Measurements from ENCODE around the gene ANAPC15.

The ANAPC15 gene

GRCh38 chr11:72088076-72088808 is 24.3 kb downstream of the ANAPC15 start:
- Histone ChIP-seq H3K27ac (ENCODE audit: insufficient read depth, low read depth, low read length, poor library complexity, severe bottlenecking) (no peak overlapping the region), H3K9me3 (ENCODE audit: control insufficient read depth, low read length) (no peaks in the 10 kb centered on the region)
- 91 to 95% methylated on average over 4 of the region's 4 CpGs for WGBS, 2 experiments

GRCh38 chr11:72085621-72086351 is 26.7 kb downstream of the ANAPC15 start:
- H3K36me3 ChIP-seq (ENCODE audit: control insufficient read depth, insufficient read depth, low read length), result no peaks in the 10 kb centered on the region
- H3K4me3 ChIP-seq (ENCODE audit: insufficient read depth, low read depth, low read length), result no peak overlapping the region
- H3K9me3 ChIP-seq (ENCODE audit: control insufficient read depth, low read length), result no peaks in the 10 kb centered on the region
- 90 to 94% methylated on average over 3 of the region's 3 CpGs for WGBS, 2 experiments
- peak overlapping the region; percentile 45 for H3K27ac ChIP-seq (ENCODE audit: insufficient read depth, low read depth, low read length, poor library complexity, severe bottlenecking)
- no peaks in the 10 kb centered on the region for H3K27me3 ChIP-seq (ENCODE audit: control insufficient read depth, insufficient read depth, low read length, poor library complexity, severe bottlenecking)
- H3K4me1 ChIP-seq (ENCODE audit: control insufficient read depth, insufficient read depth, low read length), result peaks cover 4% of the 10 kb centered on the region

More at GRCh38 chr11:72088076-72088808, 24.3 kb downstream of the ANAPC15 start:
- H3K4me3 ChIP-seq (ENCODE audit: insufficient read depth, low read depth, low read length), result no peak overlapping the region
- no peaks in the 10 kb centered on the region for H3K27me3 ChIP-seq (ENCODE audit: control insufficient read depth, insufficient read depth, low read length, poor library complexity, severe bottlenecking)
- H3K4me1 ChIP-seq (ENCODE audit: control insufficient read depth, insufficient read depth, low read length), result peaks cover 4% of the 10 kb centered on the region
- peaks cover 1% of the 10 kb centered on the region for H3K36me3 ChIP-seq (ENCODE audit: control insufficient read depth, insufficient read depth, low read length)

- no peak overlapping the region for H3K4me3 ChIP-seq (ENCODE audit: insufficient read depth, low read depth, low read length)
- H3K27me3 ChIP-seq (ENCODE audit: control insufficient read depth, insufficient read depth, low read length, poor library complexity, severe bottlenecking), result no peaks in the 10 kb centered on the region
- WGBS, 2 experiments, result 89 to 90% methylated on average over 1 of the region's 1 CpG
- no peak overlapping the region for H3K27ac ChIP-seq (ENCODE audit: insufficient read depth, low read depth, low read length, poor library complexity, severe bottlenecking)
- H3K4me1 ChIP-seq (ENCODE audit: control insufficient read depth, insufficient read depth, low read length), result peaks cover 4% of the 10 kb centered on the region
- no peaks in the 10 kb centered on the region for H3K9me3 ChIP-seq (ENCODE audit: control insufficient read depth, low read length)
- no peaks in the 10 kb centered on the region for H3K36me3 ChIP-seq (ENCODE audit: control insufficient read depth, insufficient read depth, low read length)
Measured at GRCh38 chr11:72084965-72085364, 27.5 kb downstream of the ANAPC15 start.

GRCh38 chr11:72084076-72084475 is 28.4 kb downstream of the ANAPC15 start:
- Histone ChIP-seq H3K4me1 (ENCODE audit: control insufficient read depth, insufficient read depth, low read length) (peaks cover 9% of the 10 kb centered on the region), H3K27ac (ENCODE audit: insufficient read depth, low read depth, low read length, poor library complexity, severe bottlenecking) (no peak overlapping the region), H3K36me3 (ENCODE audit: control insufficient read depth, insufficient read depth, low read length) (no peaks in the 10 kb centered on the region), H3K4me3 (ENCODE audit: insufficient read depth, low read depth, low read length) (no peak overlapping the region), H3K9me3 (ENCODE audit: control insufficient read depth, low read length) (no peaks in the 10 kb centered on the region), H3K27me3 (ENCODE audit: control insufficient read depth, insufficient read depth, low read length, poor library complexity, severe bottlenecking) (no peaks in the 10 kb centered on the region)
- 90 to 95% methylated on average over 3 of the region's 4 CpGs for WGBS, 2 experiments

GRCh38 chr11:72083414-72083813 is 29.1 kb downstream of the ANAPC15 start:
- Histone ChIP-seq H3K4me3 (ENCODE audit: insufficient read depth, low read depth, low read length) (no peak overlapping the region), H3K4me1 (ENCODE audit: control insufficient read depth, insufficient read depth, low read length) (peaks cover 15% of the 10 kb centered on the region), H3K27ac (ENCODE audit: insufficient read depth, low read depth, low read length, poor library complexity, severe bottlenecking) (no peak overlapping the region), H3K9me3 (ENCODE audit: control insufficient read depth, low read length) (no peaks in the 10 kb centered on the region), H3K27me3 (ENCODE audit: control insufficient read depth, insufficient read depth, low read length, poor library complexity, severe bottlenecking) (no peaks in the 10 kb centered on the region), H3K36me3 (ENCODE audit: control insufficient read depth, insufficient read depth, low read length) (no peaks in the 10 kb centered on the region)
- 93 to 94% methylated on average over 1 to 2 of the region's 2 CpGs for WGBS, 2 experiments

- Histone ChIP-seq H3K9me3 (ENCODE audit: control insufficient read depth, low read length) (no peaks in the 10 kb centered on the region), H3K27me3 (ENCODE audit: control insufficient read depth, insufficient read depth, low read length, poor library complexity, severe bottlenecking) (no peaks in the 10 kb centered on the region), H3K27ac (ENCODE audit: insufficient read depth, low read depth, low read length, poor library complexity, severe bottlenecking) (no peak overlapping the region), H3K4me1 (ENCODE audit: control insufficient read depth, insufficient read depth, low read length) (peaks cover 15% of the 10 kb centered on the region), H3K4me3 (ENCODE audit: insufficient read depth, low read depth, low read length) (no peak overlapping the region), H3K36me3 (ENCODE audit: control insufficient read depth, insufficient read depth, low read length) (no peaks in the 10 kb centered on the region)
- 90 to 94% methylated on average over 3 of the region's 3 CpGs for WGBS, 2 experiments
Measured at GRCh38 chr11:72081821-72082453, 30.6 kb downstream of the ANAPC15 start.

GRCh38 chr11:72081184-72081644 is 31.3 kb downstream of the ANAPC15 start:
- no peaks in the 10 kb centered on the region for H3K27me3 ChIP-seq (ENCODE audit: control insufficient read depth, insufficient read depth, low read length, poor library complexity, severe bottlenecking)
- peak overlapping the region; percentile 87 for H3K27ac ChIP-seq (ENCODE audit: insufficient read depth, low read depth, low read length, poor library complexity, severe bottlenecking)
- no peaks in the 10 kb centered on the region for H3K9me3 ChIP-seq (ENCODE audit: control insufficient read depth, low read length)
- 84 to 86% methylated on average over 21 of the region's 21 CpGs for WGBS, 2 experiments
- H3K4me3 ChIP-seq (ENCODE audit: insufficient read depth, low read depth, low read length), result peak overlapping the region; percentile 32
- H3K36me3 ChIP-seq (ENCODE audit: control insufficient read depth, insufficient read depth, low read length), result no peaks in the 10 kb centered on the region
- peaks cover 15% of the 10 kb centered on the region for H3K4me1 ChIP-seq (ENCODE audit: control insufficient read depth, insufficient read depth, low read length)

GRCh38 chr11:72080326-72081183 is 31.9 kb downstream of the ANAPC15 start, which contains the start of the genes LRRC51 and NUMA1:
TSS of gene LRRC51 (plus strand) at chr11:72080850. CDS start at chr11:72089084, 8,234 bp downstream.
TSS of gene NUMA1 (minus strand) at chr11:72080542. CDS start at chr11:72035943, 44,599 bp downstream.
- Histone ChIP-seq H3K4me1 (ENCODE audit: control insufficient read depth, insufficient read depth, low read length) (peaks cover 12% of the 10 kb centered on the region), H3K27me3 (ENCODE audit: control insufficient read depth, insufficient read depth, low read length, poor library complexity, severe bottlenecking) (no peaks in the 10 kb centered on the region), H3K27ac (ENCODE audit: insufficient read depth, low read depth, low read length, poor library complexity, severe bottlenecking) (peak within 1 kb of the TSS; percentile 87), H3K36me3 (ENCODE audit: control insufficient read depth, insufficient read depth, low read length) (no peaks in the 10 kb centered on the region), H3K4me3 (ENCODE audit: insufficient read depth, low read depth, low read length) (peak within 1 kb of the TSS; percentile 64), H3K9me3 (ENCODE audit: control insufficient read depth, low read length) (no peaks in the 10 kb centered on the region)
- WGBS, 2 experiments, result 2 to 3% methylated on average over 57 to 60 of the region's 60 CpGs

GRCh38 chr11:72079819-72080325 is 32.6 kb downstream of the ANAPC15 start:
- H3K4me3 ChIP-seq (ENCODE audit: insufficient read depth, low read depth, low read length), result peak overlapping the region; percentile 64
- no peaks in the 10 kb centered on the region for H3K9me3 ChIP-seq (ENCODE audit: control insufficient read depth, low read length)
- H3K27ac ChIP-seq (ENCODE audit: insufficient read depth, low read depth, low read length, poor library complexity, severe bottlenecking), result peak overlapping the region; percentile 78
- H3K4me1 ChIP-seq (ENCODE audit: control insufficient read depth, insufficient read depth, low read length), result peaks cover 14% of the 10 kb centered on the region
- no peaks in the 10 kb centered on the region for H3K36me3 ChIP-seq (ENCODE audit: control insufficient read depth, insufficient read depth, low read length)
- WGBS, 2 experiments, result 3 to 4% methylated on average over 13 to 15 of the region's 16 CpGs
- H3K27me3 ChIP-seq (ENCODE audit: control insufficient read depth, insufficient read depth, low read length, poor library complexity, severe bottlenecking), result no peaks in the 10 kb centered on the region
